MM.1S (cell line): ENCODE data around the gene GULP1.

Source experiments
- DNase-seq: peaks from one replicate; pipeline ENCODE4 v3.0.0-alpha.2; 2015
- H2AFZ ChIP-seq: fragments of 300-600 bp; sonication (generic); 2 replicates; pipeline ENCODE4 v1.6.0; 2016; ENCODE audit warnings: antibody characterized with exemption, low read length
- H3F3A ChIP-seq: fragments of 300-600 bp; sonication (generic); 2 replicates; pipeline ENCODE4 v1.6.1; 2016; ENCODE audit warnings: mild to moderate bottlenecking, antibody characterized with exemption, low read length, moderate library complexity, mixed read lengths; ENCODE audit not compliant: insufficient read depth
- H3K27ac ChIP-seq: fragments of 300-600 bp; sonication (generic); 2 replicates; pipeline ENCODE4 v1.5.1; 2016; ENCODE audit warnings: mild to moderate bottlenecking, low read length
- H3K27me3 ChIP-seq: fragments of 300-600 bp; sonication (generic); replicated peaks from 2 replicates; pipeline ENCODE4 v1.6.0; 2016; ENCODE audit warnings: low read length; ENCODE audit not compliant: insufficient read depth
- H3K36me3 ChIP-seq: fragments of 300-600 bp; sonication (generic); replicated peaks from 2 replicates; pipeline ENCODE4 v1.6.1; 2016; ENCODE audit warnings: mild to moderate bottlenecking, low read length, mixed read lengths; ENCODE audit not compliant: insufficient read depth
- H3K4me1 ChIP-seq: fragments of 300-600 bp; sonication (generic); 2 replicates; pipeline ENCODE4 v1.6.1; 2016; ENCODE audit warnings: low read length, mixed read lengths
- H3K4me2 ChIP-seq: fragments of 300-600 bp; sonication (generic); 2 replicates; pipeline ENCODE4 v1.6.0; 2016; ENCODE audit warnings: low read depth, low read length
- H3K4me3 ChIP-seq: fragments of 300-600 bp; sonication (generic); 2 replicates; pipeline ENCODE4 v1.5.1; 2016; ENCODE audit warnings: low read length, mixed read lengths
- H3K79me2 ChIP-seq: fragments of 300-600 bp; sonication (generic); 2 replicates; pipeline ENCODE4 v1.6.1; 2016; ENCODE audit warnings: mixed run types, low read length, mixed read lengths
- H3K9ac ChIP-seq: fragments of 300-600 bp; sonication (generic); 2 replicates; pipeline ENCODE4 v1.6.1; 2016; ENCODE audit warnings: low read length, mixed read lengths
- H3K9me2 ChIP-seq: fragments of 300-600 bp; sonication (generic); replicated peaks from 2 replicates; pipeline ENCODE4 v1.6.1; 2016; ENCODE audit warnings: mild to moderate bottlenecking, low read length, mixed read lengths; ENCODE audit not compliant: insufficient read depth
- H3K9me3 ChIP-seq: fragments of 300-600 bp; sonication (generic); replicated peaks from 2 replicates; pipeline ENCODE4 v1.6.1; 2016; ENCODE audit warnings: mild to moderate bottlenecking, low read length, mixed read lengths; ENCODE audit not compliant: insufficient read depth
- H4K20me1 ChIP-seq: fragments of 300-600 bp; sonication (generic); 2 replicates; pipeline ENCODE4 v1.6.1; 2016; ENCODE audit warnings: mild to moderate bottlenecking, low read length, moderate library complexity, mixed read lengths; ENCODE audit not compliant: insufficient read depth
- EZH2 ChIP-seq: fragments of 300-600 bp; sonication (generic); optimal IDR thresholded peaks from 2 replicates; pipeline ENCODE3; 2017; ENCODE audit warnings: low read depth, mild to moderate bottlenecking, antibody characterized with exemption, low read length, mixed read lengths
- EZH2phosphoT487 ChIP-seq: fragments of 300-600 bp; sonication (generic); IDR thresholded peaks from 2 replicates; pipeline ENCODE4 v1.6.1; 2018; ENCODE audit warnings: antibody characterized with exemption, low read length
- TF ChIP-seq, protein P1 (sequence below): fragments of 300-600 bp; sonication (generic); IDR thresholded peaks from 2 replicates; pipeline ENCODE4 v1.5.1; 2016; ENCODE audit warnings: antibody characterized with exemption, low read length, mixed read lengths

GULP1 gene

DNA sequence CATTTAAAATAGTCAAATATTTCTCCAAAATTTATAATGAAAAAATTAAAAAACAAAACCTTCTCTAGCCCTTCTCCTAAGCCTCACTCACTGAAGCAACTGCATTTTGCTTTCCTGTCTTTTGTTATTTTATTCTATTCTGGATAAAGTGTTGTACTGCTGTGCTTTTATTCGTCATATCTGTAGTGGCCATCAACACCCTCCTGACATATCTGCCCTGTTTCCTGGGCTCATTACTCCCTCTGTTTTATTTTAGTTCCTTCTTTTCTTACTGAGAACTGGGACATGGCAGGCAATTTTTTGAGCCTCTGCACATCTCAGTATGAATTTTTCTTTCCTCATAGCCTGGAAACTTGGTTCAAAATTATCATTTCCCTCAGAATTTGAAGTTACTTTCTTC, 224.2 kb downstream of the GULP1 start:
- TF ChIP-seq EZH2phosphoT487 = no peak
- H3K27me3 ChIP-seq = no peaks in the 10 kb centered on the region
- no peak overlapping the region for H3K9ac ChIP-seq
- no peaks in the 10 kb centered on the region for H3F3A ChIP-seq
- H3K4me1 ChIP-seq = no peaks in the 10 kb centered on the region
- no peaks in the 10 kb centered on the region for H4K20me1 ChIP-seq
- H3K4me3 ChIP-seq = no peak overlapping the region
- no peak for DNase-seq
- no peak overlapping the region for H3K4me2 ChIP-seq
- no peaks in the 10 kb centered on the region for H3K9me3 ChIP-seq
- no peak overlapping the region for H2AFZ ChIP-seq
- H3K79me2 ChIP-seq = no peaks in the 10 kb centered on the region
- no peak overlapping the region for H3K27ac ChIP-seq
- no peaks in the 10 kb centered on the region for H3K36me3 ChIP-seq
- H3K9me2 ChIP-seq = no peaks in the 10 kb centered on the region

DNA sequence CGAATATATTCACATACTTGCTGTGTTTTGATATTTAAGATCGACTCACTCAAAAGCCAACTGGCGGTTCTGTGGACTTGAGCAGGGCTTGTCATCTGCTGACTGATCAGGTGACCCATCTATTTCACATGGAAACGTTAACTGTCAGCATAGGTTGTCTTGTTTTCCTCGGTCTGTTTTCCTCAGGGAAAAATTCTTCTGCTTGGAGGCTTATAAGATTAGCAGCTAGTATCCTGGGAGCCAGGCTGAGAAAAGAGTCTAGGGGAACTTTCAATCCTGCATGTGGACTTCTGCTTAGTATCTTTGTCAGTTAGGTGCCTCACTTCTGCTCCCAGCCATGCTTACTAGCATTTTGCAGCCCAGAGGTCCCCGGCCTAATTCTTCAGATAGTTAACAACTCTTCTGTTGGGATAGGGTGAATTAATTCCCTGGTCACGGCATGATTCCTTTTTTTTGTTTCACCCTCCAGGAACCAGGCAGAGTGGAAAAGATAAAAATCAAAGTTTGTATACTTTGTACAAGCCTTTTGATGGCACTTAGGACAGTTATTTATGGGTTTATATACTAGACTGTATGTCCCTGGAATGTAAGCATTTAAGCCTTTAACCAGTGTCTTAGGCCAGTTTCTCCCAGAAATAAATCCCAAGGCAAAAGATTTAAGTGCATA, 226.0 kb downstream of the GULP1 start:
- Histone ChIP-seq H3K9me2 (no peaks in the 10 kb centered on the region), H3K36me3 (no peaks in the 10 kb centered on the region), H3K27me3 (no peaks in the 10 kb centered on the region), H2AFZ (no peak overlapping the region), H4K20me1 (no peaks in the 10 kb centered on the region), H3K4me1 (no peaks in the 10 kb centered on the region), H3K9me3 (no peaks in the 10 kb centered on the region), H3K4me3 (no peak overlapping the region), H3K79me2 (no peaks in the 10 kb centered on the region), H3F3A (no peaks in the 10 kb centered on the region), H3K9ac (no peak overlapping the region), H3K4me2 (no peak overlapping the region), H3K27ac (no peak overlapping the region)
- no peak for TF ChIP-seq EZH2
- TF ChIP-seq, protein P1, sequence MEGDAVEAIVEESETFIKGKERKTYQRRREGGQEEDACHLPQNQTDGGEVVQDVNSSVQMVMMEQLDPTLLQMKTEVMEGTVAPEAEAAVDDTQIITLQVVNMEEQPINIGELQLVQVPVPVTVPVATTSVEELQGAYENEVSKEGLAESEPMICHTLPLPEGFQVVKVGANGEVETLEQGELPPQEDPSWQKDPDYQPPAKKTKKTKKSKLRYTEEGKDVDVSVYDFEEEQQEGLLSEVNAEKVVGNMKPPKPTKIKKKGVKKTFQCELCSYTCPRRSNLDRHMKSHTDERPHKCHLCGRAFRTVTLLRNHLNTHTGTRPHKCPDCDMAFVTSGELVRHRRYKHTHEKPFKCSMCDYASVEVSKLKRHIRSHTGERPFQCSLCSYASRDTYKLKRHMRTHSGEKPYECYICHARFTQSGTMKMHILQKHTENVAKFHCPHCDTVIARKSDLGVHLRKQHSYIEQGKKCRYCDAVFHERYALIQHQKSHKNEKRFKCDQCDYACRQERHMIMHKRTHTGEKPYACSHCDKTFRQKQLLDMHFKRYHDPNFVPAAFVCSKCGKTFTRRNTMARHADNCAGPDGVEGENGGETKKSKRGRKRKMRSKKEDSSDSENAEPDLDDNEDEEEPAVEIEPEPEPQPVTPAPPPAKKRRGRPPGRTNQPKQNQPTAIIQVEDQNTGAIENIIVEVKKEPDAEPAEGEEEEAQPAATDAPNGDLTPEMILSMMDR = no peak
- no peak for TF ChIP-seq EZH2phosphoT487
- DNase-seq = no peak

- H3K79me2 ChIP-seq = no peaks in the 10 kb centered on the region
- H3K9me3 ChIP-seq = no peaks in the 10 kb centered on the region
- H3K4me2 ChIP-seq = no peak overlapping the region
- TF ChIP-seq, protein P1 = no peak
- TF ChIP-seq EZH2 = no peak
- TF ChIP-seq EZH2phosphoT487 = no peak
- H3K4me3 ChIP-seq = no peak overlapping the region
- no peak overlapping the region for H3K9ac ChIP-seq
- H3F3A ChIP-seq = no peaks in the 10 kb centered on the region
- H3K4me1 ChIP-seq = no peaks in the 10 kb centered on the region
- no peaks in the 10 kb centered on the region for H3K36me3 ChIP-seq
- H3K27me3 ChIP-seq = no peaks in the 10 kb centered on the region
- no peak overlapping the region for H2AFZ ChIP-seq
- H3K9me2 ChIP-seq = no peaks in the 10 kb centered on the region
- H3K27ac ChIP-seq = no peak overlapping the region
- DNase-seq = no peak
- H4K20me1 ChIP-seq = no peaks in the 10 kb centered on the region
Observed at GRCh38 chr2:188518381-188518780, 226.7 kb downstream of the GULP1 start.

DNA sequence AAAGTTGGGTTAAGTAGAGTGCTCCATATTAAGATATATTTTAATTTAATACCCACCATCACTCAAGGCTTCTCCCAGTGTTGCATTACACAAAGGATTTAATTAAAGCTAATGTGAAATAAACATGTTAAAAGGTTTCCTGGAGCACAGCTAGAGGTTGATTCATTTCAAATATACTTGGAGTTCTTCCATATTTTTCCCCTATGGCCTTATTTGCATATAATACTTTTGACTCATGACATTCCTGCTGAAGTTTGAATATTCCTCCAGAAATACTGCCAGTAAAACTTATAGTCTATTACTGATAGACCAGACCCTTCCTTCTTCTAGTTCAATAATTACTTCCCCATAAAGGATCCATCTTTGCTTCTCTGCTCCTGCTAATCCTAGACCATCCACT, 227.5 kb downstream of the GULP1 start:
- H3K4me1 ChIP-seq = no peaks in the 10 kb centered on the region
- H3K9ac ChIP-seq = no peak overlapping the region
- no peaks in the 10 kb centered on the region for H3F3A ChIP-seq
- no peaks in the 10 kb centered on the region for H3K9me2 ChIP-seq
- no peak overlapping the region for H2AFZ ChIP-seq
- H3K4me2 ChIP-seq = no peak overlapping the region
- no peak for DNase-seq
- no peak overlapping the region for H3K4me3 ChIP-seq
- no peaks in the 10 kb centered on the region for H4K20me1 ChIP-seq
- no peak overlapping the region for H3K27ac ChIP-seq
- no peaks in the 10 kb centered on the region for H3K79me2 ChIP-seq
- H3K9me3 ChIP-seq = no peaks in the 10 kb centered on the region
- H3K27me3 ChIP-seq = no peaks in the 10 kb centered on the region
- H3K36me3 ChIP-seq = no peaks in the 10 kb centered on the region
- TF ChIP-seq, protein P1 = no peak
- TF ChIP-seq EZH2 (no peak), EZH2phosphoT487 (no peak)
